GM12872 (cell line): Measurements from ENCODE around the gene RAB36.

Experiments used
- TF ChIP-seq, protein P1 (sequence below): IDR thresholded peaks from 3 replicates; pipeline ENCODE4 v1.5.1; 2011; ENCODE audit warnings: low read depth, mild to moderate bottlenecking, low read length, moderate library complexity; ENCODE audit not compliant: insufficient read depth

RAB36 gene

GRCh38 chr22:23184764-23185113, 39.5 kb downstream of the RAB36 start:
- TF ChIP-seq, protein P1, sequence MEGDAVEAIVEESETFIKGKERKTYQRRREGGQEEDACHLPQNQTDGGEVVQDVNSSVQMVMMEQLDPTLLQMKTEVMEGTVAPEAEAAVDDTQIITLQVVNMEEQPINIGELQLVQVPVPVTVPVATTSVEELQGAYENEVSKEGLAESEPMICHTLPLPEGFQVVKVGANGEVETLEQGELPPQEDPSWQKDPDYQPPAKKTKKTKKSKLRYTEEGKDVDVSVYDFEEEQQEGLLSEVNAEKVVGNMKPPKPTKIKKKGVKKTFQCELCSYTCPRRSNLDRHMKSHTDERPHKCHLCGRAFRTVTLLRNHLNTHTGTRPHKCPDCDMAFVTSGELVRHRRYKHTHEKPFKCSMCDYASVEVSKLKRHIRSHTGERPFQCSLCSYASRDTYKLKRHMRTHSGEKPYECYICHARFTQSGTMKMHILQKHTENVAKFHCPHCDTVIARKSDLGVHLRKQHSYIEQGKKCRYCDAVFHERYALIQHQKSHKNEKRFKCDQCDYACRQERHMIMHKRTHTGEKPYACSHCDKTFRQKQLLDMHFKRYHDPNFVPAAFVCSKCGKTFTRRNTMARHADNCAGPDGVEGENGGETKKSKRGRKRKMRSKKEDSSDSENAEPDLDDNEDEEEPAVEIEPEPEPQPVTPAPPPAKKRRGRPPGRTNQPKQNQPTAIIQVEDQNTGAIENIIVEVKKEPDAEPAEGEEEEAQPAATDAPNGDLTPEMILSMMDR = no peak

- TF ChIP-seq, protein P1 = no peak
Measured at GRCh38 chr22:23187211-23187610, 41.9 kb downstream of the RAB36 start.

DNA sequence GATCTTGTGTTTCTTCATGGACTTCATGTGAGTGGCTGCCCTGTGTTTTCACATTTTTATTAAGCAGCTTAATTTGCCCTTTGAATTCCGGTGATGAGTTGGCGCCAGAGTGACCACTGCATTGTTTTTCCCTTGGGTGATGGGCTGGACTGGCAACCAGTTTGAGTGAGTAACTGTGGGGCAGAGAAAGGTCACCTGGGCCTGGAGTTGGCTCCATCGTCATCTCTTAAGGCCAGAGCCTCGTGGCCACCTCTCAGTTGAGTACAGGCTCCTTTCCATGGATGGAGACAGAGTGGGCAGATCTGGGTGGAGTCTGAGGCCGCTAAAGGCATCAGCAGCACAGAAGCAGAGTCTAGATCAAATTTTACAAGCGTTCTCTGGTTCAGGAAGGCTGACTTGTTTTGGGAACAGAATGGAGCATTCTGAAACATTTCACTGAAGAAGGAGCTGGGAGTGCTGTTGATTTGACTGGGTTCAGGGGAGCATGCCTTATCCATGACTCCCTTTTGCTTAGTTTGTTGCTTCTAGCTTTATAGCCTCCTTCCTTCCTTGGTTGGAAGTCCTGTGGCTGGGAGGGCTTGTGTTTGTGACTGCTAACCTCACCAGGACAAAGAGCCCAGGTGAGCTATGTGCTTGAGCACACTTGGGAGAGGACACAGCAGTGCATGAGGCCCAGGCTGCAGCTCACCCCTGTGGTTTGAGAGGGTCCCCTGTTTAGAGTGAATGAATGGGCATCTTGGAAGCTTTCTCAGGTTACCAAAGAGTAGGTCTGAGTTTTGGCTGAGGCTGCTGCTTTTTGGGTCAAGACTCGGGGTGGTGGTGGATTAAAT, 42.8 kb downstream of the RAB36 start:
- TF ChIP-seq, protein P1 = no peak

- TF ChIP-seq, protein P1 = no peak
Measured at GRCh38 chr22:23190526-23190925, 45.2 kb downstream of the RAB36 start.

GRCh38 chr22:23192133-23192532, 46.9 kb downstream of the RAB36 start:
- TF ChIP-seq, protein P1 = no peak

DNA sequence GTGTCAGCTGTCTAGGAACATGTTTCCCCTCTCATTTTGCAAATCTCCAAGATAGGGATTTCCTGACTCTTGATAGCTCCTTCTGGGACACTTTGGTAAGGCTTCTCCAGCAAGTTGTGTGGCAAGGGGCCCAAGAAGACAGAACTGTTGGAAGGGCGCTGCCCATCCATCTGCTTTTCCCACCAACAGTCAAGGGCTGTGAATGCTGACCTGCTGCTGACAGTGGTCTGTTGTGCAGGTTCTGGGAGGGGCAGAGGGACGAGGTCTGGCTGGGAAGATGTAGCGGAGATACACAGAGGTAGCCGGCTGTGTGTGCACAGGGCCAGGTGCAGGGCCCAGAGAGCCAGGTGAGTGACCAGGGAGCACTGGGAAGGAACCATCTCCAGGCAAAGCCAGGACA, 47.3 kb downstream of the RAB36 start:
- TF ChIP-seq, protein P1 = no peak

DNA sequence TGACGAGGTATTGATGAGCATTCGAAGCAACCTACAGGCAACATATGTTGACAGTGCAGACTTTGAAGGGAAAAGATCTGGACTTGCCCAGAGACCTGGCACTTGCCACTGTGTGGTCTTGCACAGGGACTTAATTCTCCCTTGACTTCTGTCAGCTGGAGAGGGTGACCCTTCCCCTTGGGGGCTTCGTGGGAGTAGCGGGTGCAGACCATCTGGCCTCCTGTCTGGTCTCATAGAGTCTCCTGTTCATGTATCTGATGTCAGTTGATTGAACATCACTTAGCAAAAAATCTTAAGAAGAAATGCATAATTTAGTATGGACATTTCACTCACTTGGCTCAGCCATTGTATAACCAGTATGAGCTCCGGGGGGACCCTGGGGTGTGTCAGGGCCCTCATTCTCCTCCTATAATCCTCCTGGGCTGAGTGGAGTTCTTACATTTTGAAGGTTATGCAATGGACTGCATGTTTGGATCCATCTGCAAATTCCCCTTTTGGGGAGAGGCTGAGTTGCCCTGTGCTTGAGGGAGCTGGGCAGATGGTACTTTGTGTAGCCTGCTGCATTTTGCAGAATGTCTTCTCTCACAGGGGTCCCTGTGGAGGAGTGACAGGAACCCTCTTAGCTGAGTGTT, 48.0 kb downstream of the RAB36 start:
- TF ChIP-seq, protein P1 = no peak
